HG02571 (cell line): ENCODE data around the gene FOXC1.

Experiments used
- ATAC-seq: cut with Tn5 transposase; IDR thresholded peaks from one replicate; pipeline ENCODE4 v1.9.1; 2021; ENCODE audit warnings: mild to moderate bottlenecking, moderate library complexity; ENCODE audit not compliant: unreplicated experiment

The FOXC1 gene

DNA sequence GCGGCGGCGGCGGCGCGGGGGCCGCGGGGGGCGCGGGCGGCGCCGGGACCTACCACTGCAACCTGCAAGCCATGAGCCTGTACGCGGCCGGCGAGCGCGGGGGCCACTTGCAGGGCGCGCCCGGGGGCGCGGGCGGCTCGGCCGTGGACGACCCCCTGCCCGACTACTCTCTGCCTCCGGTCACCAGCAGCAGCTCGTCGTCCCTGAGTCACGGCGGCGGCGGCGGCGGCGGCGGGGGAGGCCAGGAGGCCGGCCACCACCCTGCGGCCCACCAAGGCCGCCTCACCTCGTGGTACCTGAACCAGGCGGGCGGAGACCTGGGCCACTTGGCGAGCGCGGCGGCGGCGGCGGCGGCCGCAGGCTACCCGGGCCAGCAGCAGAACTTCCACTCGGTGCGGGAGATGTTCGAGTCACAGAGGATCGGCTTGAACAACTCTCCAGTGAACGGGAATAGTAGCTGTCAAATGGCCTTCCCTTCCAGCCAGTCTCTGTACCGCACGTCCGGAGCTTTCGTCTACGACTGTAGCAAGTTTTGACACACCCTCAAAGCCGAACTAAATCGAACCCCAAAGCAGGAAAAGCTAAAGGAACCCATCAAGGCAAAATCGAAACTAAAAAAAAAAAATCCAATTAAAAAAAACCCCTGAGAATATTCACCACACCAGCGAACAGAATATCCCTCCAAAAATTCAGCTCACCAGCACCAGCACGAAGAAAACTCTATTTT, 2.0 kb downstream of the FOXC1 start:
- ATAC-seq = no peak

DNA sequence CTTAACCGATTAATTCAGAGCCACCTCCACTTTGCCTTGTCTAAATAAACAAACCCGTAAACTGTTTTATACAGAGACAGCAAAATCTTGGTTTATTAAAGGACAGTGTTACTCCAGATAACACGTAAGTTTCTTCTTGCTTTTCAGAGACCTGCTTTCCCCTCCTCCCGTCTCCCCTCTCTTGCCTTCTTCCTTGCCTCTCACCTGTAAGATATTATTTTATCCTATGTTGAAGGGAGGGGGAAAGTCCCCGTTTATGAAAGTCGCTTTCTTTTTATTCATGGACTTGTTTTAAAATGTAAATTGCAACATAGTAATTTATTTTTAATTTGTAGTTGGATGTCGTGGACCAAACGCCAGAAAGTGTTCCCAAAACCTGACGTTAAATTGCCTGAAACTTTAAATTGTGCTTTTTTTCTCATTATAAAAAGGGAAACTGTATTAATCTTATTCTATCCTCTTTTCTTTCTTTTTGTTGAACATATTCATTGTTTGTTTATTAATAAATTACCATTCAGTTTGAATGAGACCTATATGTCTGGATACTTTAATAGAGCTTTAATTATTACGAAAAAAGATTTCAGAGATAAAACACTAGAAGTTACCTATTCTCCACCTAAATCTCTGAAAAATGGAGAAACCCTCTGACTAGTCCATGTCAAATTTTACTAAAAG, 2.7 kb downstream of the FOXC1 start:
- ATAC-seq = no peak

DNA sequence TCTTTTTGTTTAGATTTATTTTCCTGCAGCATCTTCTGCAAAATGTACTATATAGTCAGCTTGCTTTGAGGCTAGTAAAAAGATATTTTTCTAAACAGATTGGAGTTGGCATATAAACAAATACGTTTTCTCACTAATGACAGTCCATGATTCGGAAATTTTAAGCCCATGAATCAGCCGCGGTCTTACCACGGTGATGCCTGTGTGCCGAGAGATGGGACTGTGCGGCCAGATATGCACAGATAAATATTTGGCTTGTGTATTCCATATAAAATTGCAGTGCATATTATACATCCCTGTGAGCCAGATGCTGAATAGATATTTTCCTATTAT, 3.2 kb downstream of the FOXC1 start:
- no peak for ATAC-seq

DNA sequence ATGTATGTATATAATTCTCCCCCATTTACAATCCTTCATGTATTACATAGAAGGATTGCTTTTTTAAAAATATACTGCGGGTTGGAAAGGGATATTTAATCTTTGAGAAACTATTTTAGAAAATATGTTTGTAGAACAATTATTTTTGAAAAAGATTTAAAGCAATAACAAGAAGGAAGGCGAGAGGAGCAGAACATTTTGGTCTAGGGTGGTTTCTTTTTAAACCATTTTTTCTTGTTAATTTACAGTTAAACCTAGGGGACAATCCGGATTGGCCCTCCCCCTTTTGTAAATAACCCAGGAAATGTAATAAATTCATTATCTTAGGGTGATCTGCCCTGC, 3.6 kb downstream of the FOXC1 start:
- ATAC-seq = no peak

DNA sequence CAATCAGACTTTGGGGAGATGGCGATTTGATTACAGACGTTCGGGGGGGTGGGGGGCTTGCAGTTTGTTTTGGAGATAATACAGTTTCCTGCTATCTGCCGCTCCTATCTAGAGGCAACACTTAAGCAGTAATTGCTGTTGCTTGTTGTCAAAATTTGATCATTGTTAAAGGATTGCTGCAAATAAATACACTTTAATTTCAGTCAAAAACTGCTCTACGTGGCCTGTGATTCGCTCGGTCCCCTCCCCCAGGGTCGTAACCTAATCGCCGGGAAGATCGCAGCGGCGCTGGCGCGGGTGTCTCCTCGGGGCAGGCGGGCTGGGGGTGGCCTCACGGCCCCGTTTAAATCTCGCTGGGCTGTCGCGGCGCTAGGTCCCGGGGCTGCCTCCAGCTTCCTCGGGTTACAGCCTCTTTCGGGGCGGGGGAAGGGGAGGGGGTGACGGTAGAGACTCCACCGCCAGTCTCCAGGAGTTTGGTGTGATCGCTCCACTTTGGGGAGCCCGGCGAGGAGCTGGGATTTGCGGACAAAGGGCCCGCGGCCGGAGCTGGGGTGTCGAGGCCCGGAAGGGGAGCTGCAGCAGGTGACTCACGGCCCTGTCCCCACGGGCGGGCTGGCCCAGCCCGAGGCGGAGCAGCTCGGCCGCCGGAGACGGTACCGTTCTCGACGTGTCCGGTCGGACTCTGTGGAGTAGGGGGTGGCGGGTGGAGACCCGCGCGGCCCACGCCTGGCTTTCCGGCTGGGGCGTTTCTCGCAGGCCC, 4.2 kb downstream of the FOXC1 start:
- no peak for ATAC-seq

DNA sequence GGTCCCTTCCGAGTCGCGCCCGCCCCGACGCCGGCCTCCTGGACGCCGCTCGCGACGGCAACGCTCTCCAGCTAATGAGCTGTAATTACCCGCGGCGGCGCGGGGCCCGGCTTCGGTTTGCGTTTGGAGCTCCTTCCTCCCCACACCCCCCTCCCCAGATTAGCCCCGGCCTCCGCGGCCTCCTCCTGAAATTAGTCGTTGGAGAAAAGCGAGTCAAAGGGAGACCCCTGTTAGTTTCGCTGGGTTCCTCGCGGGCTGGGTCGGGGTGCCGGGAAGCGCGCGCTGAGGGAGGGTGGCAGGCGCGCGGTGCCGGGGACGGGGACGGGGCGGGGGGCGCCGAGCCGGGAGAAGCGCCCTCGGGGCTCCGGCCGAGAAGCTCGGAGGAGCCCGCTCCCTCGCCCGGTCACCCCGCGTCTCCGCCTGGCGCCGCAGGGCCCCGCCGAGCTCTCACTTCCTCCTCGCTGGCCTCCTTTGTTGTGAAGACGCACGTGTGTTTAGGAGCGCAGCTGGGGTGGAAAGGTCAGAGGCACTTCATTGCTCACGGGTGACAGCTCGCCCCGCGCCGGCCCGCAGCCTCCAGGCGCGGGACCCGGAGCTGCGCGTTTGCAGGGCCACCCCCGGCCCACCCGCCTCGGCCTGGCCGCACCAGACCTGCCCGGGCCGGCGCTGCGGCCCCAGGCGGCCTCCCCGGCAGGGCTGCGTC, 4.9 kb downstream of the FOXC1 start:
- ATAC-seq = no peak

DNA sequence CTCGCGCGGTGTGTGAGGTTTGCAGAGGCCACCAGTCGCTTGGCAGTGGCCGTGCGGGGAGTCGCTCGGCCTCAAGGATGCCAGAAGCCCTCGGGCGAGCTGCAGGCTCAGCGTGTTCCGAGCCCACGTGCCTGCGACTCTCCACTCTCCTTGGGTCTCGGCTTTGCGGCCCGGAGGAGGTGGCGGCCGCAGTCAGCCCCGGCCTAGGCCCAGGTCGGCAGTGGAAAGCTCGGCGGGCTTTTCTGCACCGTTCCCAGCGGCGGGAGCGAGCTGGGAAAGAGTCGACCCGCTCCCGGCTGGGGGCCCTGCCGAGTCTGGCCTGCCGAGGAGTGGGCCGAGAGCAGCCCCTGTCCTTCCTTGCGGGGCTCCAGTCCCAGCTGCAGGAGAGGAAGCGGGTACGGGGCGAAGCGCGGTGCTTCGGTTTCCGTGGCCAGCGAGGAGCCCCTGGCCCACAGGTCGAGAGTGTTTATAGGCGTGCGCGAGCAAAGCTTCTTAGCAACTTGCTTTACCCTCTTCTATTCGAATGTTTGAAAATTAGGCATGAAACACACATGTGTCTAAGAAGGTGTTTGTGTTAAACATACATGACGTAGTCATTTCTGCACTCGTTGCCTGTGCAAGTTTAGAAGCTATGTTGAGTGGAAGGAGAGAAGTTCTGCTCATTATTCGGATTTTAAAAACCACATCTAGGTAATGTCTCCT, 5.6 kb downstream of the FOXC1 start:
- ATAC-seq = no peak

DNA sequence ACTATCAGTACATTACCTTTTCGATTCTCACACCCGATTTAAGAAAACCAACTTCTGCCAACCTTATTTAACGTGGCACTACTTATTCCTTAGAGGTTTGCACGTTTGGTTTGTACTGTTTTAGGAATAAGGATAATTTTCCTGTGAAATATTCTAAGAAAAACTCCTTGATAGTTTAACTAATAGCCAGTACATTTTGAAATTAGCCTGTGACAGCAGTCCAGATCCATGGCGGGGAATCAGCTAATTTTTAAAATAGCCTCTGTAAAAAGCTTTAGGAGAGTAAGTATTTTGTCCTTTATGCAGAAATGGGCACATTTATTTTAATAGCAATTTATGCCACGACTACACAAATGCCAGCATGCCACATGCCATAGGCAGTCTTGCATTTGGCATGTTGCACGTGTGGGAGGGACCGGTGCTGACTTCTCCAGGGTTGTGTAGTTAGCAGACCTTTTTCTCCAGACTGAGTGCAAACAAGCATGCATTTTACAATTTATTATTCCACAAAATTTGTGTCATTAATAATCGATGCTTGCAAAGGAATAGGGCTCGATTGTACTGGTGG, 6.2 kb downstream of the FOXC1 start:
- no peak for ATAC-seq

DNA sequence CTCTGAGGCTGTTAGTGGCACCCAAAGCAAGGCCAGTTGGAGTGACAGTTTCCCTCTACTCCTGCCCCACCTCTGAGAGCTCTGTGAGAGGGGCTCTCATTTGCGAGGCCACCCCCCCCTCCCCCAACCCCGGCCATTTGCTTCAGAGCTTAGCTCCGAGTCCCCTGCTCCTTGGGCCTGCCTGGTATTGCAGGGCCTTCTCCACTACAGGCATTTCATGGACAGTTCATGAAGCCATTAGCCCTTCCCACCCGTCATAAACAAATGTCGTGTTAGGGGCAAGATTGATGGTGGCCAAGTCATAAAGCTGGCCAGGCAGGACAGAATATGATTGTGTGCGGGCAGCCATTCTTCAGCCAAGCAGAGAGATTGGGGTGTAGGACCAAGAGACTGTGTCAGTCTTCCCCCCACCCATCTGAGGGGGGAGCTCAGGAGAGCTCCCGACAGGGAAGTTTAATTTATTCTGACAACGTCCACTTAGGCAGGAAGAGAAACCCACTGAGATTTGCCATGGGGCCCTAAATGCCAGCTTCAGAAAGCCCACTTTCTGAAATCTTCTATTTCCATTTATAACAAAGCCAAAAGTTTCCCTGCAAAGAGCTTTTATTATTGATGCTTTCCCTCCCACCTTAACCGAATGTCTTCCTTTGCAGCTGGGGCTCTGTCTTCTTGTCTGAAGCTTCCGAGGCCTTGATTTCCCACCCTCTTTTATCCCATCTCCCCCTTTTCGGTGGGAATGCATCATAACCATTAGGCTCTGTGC, 7.2 kb downstream of the FOXC1 start:
- ATAC-seq = no peak

DNA sequence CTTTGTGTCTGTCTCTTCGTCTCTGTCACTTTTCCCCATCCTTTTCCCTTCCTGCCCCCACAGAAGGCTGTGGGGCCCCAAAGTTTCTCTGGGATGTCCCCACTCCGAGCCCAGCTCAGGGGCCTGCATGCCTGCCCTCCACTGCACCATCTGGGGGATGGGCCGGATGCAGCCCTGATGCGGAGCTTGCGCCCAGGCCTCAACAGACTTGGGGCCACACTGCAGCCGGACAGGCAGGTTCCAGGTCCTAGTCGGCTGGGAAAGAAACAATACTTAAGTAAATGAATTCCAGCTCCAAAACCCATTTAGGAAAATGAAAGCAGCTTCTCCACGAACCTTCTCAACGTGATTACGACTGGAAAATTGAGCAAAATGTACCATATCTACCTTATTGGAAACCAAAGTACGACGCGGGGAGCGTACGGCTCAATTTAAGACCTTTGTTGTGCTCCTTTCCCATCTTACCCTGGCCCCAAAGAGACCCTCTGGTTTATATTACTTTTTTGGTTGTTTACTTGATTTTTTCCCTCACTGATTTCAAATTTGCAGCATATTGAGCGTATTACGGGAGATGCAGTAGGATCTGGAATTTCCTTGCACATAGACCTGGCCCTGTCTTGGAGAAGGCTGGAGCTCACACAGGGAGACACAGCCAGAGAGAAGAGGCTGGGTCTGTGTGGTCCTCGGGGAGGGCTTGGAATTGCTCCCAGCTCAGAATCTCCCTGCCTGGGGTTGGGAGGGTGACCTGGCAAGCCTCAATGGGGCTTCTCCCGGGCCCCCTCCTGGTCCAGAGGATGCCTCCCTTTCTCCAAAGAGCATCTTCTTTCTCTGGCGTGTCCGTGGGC, 8.0 kb downstream of the FOXC1 start:
- no peak for ATAC-seq

DNA sequence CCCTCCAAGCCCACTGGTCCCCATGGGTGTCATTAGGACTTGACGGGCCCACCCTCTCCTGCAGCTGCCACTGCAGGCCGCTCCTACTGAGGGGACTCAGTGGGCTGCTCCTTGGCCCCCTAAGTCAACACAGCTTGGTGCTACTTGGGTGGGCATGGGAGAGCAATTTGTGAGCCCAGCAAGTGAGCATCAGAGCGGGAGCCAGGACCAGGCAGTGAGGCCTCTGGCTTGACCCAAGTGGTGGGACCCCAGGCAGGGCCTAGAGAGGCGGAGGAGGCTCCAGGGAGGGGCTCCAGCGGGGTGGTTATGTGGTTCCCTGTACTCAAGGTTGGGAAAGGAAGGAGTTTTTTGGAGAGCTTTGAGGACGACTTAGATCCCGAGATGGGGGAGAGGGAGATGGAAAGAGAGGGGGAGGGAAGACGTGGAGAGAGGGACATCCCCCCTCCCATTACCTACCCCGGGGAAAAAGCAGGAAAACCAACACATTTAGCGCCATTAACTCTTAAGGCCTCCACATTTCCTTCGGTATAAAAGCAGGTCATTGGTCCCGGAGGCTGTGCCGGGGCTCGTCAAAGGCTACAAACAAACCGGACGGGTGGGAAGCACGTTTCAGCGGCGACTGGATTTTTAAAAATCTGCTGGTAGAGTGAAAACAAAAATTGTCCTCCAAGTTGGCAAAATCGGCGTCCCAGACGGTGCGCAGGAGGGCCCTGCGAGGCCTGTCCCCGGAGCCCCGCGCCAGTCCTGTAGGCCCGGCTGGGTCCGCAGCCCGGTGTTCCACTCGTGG, 8.8 kb downstream of the FOXC1 start:
- no peak for ATAC-seq

DNA sequence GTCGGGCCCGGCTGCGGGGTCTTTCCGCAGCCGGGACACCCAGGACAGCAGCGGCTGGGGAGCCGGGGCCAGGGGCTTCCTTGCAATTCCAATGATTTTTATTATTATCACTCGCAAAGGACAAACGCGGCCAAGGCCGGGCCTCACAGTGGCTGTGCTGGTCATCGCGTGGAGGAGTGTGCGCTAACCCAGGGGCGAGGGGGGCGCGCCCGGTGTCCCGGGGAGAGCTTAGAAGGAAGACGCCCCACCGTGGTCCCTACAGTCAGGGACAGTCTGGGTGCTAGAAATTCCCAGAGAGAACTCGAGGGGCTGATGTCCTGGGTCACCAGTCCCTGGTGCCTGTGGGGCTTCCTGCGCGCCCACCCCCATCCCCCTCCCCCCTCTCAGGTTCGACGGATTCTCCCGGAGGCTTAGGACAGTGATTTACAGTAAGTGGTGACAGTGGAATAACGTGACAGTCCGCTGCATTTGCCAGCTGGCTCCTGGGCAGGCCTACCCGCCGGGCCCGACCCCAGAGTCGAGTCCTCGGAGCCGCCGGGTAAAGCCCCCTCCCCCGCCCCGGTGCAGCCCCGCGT, 9.5 kb downstream of the FOXC1 start:
- ATAC-seq = no peak

DNA sequence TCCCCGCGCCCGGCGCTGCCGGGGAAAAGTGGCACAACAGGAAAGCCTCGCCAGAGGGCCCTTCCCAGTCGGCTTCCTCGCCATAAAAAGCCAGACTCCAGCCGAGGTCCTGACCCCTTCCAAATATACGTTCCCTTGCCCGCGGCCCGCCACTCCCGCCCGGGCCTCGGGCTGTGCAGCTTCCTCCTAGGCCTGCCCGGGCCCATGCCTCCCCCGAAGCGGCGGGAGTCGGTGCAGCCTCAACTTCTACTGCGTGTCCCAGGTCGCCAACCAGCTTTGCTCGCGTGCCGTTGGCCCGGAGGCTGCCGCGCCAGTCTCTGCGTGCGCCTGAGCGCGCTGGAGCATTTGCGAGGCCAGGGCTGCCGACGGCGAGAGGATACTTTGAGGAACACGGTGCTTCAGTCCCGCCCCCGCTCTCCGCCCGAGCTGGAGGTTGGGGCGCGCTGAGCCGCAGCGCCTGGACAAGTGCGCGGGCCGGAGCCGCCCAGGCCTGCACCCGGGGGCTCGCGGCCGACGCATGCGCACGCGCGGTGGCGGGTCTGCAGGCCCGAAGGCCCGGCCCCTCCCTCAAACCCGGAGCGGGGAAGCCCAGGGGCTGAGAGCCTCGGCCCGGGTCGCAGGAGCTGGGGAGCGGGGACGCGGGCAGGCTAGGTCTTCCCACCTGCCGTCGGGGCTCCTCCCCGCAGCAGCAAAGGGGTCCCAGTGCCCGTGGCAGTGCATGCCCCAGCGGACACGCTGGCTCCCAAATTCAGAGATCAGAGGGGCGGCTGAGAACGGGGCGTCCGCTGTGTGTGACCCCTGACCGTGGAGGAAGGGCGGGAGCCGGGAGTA, 10.2 kb downstream of the FOXC1 start:
- no peak for ATAC-seq

DNA sequence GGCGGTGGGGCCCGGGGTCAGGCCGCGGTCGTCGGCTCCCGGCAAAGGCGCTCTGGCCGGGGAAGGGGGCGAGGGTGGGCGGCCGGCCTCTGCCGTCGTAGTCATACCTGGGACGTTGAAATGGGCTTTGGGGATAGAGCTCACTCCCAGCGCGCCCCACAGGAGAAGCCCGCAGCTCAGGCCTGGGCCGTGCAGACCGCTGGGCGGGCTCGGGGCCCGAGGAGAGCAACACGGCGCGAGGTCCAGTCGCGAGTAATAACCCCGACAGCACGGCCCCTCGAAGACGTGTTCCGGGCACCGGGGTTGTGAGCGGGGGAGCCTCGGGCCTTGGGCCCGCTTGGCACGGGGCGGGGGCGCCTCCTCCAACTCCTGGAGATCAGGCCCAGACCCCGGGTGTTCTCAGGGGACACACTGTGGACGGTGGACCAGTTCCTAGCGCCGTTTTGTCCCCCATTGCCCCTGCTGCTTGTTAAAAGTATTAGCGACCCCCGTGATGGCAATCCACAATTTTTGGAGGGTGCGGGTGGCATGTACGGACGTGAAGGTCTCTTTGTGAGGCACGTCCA, 10.9 kb downstream of the FOXC1 start:
- no peak for ATAC-seq

DNA sequence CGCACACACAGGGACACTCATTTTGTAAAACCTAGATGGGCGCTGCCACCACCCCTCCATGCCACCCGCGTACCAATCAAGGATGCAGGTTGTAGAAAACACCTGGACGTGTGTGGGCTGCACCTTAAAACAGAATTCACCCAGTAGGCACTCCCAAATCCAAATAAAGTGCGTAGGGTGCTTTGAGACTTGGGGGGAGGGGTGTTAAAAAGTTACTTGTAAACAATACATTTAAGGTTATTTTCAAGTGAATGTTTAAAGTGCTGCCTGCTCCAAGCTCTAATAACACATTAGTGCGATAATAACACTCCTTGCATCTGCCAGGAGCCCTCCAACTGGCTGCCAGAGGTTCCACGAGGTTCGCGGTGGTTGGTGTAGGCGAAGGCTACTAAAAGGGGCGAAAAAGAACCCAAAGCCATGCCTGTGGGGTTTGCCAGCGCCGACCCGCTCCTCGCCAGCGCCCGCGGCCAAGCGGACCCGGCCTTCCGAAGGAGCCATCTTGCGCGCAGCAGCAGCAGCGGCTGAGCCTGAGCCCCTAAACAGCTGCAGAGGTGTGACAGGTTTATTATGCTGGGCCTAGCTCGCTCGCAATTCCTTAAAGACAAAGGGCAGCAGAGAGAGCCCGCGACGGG, 11.5 kb downstream of the FOXC1 start:
- no peak for ATAC-seq

DNA sequence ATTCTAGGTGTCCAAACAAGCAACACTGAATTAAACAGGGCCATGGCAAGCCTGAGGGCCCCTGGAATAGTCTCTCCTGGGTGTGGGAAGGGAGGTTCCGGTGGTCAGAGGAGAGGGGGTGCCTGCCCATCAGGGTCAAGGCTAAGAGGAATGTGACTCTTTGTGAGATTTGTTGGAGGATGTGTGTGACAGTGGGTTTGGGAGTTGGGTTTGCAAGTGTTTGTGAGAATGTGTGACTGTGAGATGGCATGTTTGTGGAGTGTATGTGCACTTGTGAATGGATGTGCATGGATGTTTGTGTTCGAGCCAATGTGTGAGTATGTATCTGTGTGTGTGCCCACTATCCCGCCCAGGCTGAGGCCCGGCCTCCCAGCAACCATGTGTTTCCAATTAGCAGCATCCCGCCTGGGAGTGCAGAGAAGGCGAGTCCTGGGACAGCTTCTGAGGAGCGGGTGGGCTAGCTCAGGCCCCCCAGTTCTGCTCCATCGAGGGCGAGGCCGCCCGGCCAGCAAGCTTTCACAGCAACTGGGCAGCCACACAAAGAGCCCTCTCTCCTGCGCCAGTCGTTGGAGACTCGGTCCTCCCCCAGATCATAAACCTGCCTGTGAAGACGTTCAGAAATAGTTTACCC, 12.6 kb downstream of the FOXC1 start:
- no peak for ATAC-seq
